ENCODE results near the gene CTNNBL1.

Gene CTNNBL1

GRCh38 chr20:37859406-37860171, 165.8 kb downstream of the CTNNBL1 start:
- no peak for DNase-seq

- DNase-seq = no peak
Observed at GRCh38 chr20:37863289-37863688, 169.5 kb downstream of the CTNNBL1 start.

GRCh38 chr20:37864298-37864697, 170.5 kb downstream of the CTNNBL1 start:
- no peak for DNase-seq

- DNase-seq = no peak
Observed at GRCh38 chr20:37866051-37866450, 172.2 kb downstream of the CTNNBL1 start.

GRCh38 chr20:37867289-37868195, 173.7 kb downstream of the CTNNBL1 start:
- DNase-seq = no peak

GRCh38 chr20:37868851-37869333, 175.1 kb downstream of the CTNNBL1 start:
- no peak for DNase-seq

GRCh38 chr20:37869334-37869861, 175.6 kb downstream of the CTNNBL1 start:
- DNase-seq = no peak

- DNase-seq = no peak
Observed at GRCh38 chr20:37870294-37870693, 176.5 kb downstream of the CTNNBL1 start.

- DNase-seq = no peak
Observed at GRCh38 chr20:37871751-37872150, 177.9 kb downstream of the CTNNBL1 start.

GRCh38 chr20:37872161-37872560, 178.3 kb downstream of the CTNNBL1 start:
- DNase-seq = no peak

- DNase-seq = no peak
Observed at GRCh38 chr20:37873884-37874283, 180.1 kb downstream of the CTNNBL1 start.

GRCh38 chr20:37875460-37876175, 181.8 kb downstream of the CTNNBL1 start:
- DNase-seq = no peak

- no peak for DNase-seq
Observed at GRCh38 chr20:37876863-37877262, 183.0 kb downstream of the CTNNBL1 start.

GRCh38 chr20:37877832-37878772, 184.3 kb downstream of the CTNNBL1 start:
- no peak for DNase-seq

GRCh38 chr20:37878835-37879599, 185.2 kb downstream of the CTNNBL1 start:
- no peak for DNase-seq

- no peak for DNase-seq
Observed at GRCh38 chr20:37879843-37880242, 186.0 kb downstream of the CTNNBL1 start.

- no peak for DNase-seq
Observed at GRCh38 chr20:37880726-37881591, 187.1 kb downstream of the CTNNBL1 start.

- no peak for DNase-seq
Observed at GRCh38 chr20:37881601-37882343, 187.9 kb downstream of the CTNNBL1 start.

Measured in activated CD4-positive, alpha-beta T cell treated with anti-CD3 and anti-CD28 coated beads, Interleukin-10, Interleukin-2, amounts not matched to agents 100 ng/mL and 50 ng/mL, durations not matched to agents 16 hours and 8 hours (primary cell).